NCI-H82 (cell line): ENCODE measurements around the gene LAMB4.

Experiments
- DNase-seq: peaks from one replicate; lab custom pipeline; 2025; lab: John Stamatoyannopoulos, UW

LAMB4 gene

DNA sequence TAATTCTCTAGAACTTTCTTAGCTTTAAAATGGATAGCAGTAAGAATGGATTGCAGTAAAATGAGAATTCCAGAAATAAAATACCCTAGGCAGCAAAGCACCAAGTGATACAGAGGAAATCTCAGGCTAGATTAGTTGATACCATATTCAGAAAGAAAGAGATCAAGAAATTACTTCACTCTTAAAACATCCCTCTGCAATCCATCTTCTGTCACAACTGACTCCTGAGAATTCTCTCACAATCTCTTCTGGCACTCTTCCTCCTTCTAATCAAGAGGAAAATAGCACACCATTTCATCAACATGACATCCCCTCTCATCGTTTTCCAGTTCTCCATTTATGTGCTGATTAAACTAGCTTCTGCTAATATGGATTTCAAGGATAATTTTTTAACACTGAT lies 85.0 kb downstream of the LAMB4 start:
- DNase-seq = no peak

DNA sequence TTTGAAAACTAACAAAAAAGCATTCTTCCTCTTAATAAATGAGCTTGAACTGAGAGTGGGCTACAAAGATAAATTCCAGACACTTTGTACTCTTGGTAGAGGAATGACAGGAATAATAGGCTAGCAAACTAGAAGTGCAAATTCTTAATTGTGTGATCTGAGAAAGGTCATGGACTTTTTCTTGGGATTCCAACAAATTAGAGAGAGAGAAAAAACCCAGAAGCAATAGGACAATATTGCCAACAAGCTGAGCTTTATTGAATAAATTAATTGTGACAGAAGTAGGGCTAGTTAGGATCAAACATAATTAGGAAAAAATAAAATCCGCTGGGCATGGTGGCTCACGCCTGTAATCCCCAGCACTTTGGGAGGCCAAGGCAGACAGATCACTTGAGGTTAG lies 85.8 kb downstream of the LAMB4 start:
- no peak for DNase-seq

DNA sequence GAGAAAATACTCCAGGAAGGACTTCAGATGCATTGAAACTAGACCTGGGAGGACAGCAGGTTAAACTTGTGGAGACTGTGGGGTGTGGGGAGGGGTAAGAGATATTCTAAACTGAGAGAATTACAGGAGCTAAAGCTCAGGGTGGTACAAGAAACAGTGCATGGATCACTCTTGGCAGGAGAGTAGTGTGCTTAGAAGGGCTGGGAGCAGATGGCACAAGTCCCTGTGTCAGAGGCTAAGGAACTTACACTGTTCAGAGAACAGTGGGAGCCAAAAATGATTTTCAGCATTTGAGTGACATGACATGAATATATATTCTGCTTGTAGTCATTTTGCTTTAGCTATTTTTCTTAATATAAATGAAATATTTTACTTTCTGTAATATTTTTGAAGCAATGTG lies 91.2 kb downstream of the LAMB4 start:
- peak; percentile 84 for DNase-seq

DNA sequence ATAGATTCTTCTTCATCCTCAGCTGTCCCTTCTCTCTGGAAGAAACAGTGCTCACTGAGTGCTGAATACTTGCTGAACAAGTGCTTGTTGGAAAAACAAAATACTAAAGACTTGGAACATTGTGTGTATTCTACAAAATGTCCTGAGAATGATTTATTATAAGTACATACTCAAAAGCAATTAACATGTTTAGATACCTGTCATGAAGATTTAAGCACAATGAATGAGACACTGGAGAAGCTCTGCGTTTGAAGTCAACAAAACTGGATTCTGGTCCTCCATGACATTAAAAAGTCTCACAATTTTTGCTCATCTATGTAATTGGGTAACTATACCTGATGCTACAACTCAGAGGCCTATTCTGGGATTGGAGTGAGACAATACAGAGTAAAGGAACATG lies 92.4 kb downstream of the LAMB4 start:
- peak; percentile 69 for DNase-seq

DNA sequence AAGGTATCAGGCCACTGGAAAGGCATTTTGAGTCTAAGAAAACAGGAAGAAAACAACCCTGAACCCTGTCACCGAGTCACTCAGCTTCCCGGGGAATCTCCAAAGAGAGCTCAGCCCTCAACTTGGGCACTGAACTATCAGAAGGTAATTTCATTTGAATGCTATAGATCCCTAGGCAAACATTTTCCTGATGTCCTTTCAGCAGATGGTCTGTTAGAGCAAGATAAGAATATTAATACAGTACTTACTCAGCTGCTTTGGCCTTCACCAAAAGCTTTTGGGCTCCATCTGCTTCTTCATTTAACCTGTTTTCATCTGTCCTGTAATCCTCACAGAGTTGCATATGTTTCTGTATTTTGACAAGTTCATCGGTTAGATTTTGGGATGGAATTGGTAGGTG lies 93.0 kb downstream of the LAMB4 start:
- peak; percentile 97 for DNase-seq

DNA sequence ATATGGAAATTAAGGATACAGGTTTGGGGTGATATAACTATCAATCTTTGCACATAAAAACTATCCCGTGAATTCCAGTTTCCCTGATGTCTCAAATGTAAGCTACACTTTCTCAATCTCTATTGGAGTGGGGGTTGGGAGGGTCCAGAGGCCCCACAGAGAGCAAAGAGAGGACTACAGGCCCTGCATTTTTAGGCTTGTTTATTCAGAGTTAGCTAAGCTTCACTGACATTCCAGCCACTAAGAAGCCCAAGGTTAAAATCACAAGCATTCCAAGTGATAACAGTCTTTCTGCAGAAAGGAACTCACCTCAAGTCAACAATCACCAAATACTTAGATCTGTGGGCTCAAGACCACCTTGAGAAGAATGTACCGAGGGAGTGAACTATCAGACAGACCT lies 95.6 kb downstream of the LAMB4 start:
- DNase-seq = peak; percentile 18

DNA sequence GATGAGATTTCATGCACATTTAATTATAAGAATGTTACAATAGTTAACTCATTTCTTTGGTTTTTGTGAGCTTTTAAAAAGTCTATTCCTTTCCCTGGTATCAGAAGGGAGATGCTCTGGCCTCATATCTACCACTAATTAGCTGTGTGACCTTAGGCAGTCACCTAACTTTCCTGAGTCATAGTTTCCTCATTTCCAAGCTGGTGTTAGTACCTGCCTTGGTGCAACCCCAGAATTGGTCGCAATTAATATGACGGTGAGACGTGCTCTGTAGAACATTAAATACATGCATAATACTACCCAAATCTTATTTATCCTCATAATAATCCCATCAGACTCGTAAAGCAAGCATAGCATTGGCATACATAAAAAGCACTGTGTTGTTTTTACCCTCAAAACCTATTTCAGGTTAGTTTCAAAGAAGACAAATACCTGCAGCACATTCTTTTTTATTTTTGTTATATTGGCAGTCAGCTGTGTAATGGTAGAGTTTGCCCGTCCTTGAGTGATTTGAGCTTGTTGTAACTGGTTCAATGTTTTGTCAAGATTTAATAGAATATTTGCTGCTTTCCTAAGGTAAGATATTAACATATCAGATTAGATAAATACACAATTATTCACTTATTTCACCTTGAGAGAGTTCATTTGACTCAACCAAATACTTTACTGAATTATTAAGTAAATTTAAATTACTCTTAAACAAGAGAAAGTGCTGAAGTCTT lies 96.2 kb downstream of the LAMB4 start:
- no peak for DNase-seq

DNA sequence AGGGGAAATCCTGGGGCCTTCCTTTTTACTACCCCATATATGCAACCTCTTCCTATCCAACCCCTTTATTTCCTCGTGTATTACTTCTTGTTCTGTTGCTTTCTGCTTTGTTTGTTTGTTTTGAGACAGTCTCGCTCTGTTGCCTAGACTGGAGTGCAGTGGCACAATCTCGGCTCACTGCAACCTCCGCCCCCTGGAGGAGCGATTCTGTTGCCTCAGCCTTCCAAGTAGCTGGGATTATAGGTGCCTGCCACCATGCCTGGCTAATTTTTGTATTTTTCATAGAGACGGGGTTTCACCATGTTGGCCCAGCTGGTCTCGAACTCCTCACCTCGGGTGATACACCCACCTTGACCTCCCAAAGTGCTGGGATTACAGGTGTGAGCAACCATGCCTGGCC lies 96.9 kb downstream of the LAMB4 start:
- peak; percentile 28 for DNase-seq

DNA sequence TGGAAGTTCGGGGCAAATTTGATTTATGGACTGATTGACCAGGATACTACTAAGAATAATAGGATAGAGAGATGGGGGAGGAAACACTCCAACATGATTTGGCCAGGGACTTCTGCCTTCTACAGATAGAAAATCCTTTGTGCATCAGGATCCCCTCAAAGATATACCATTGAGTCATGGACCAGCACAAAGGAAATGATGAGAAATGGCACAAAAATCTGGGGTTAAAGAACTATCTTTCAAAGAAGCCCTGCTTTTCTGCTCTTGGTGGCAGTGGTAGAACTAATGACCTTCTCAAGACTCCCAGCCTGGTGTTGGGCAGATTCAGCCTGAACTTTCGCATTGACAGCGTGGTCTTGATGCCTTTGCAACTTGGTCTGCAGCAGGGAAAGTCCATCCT lies 99.6 kb downstream of the LAMB4 start:
- DNase-seq = no peak

DNA sequence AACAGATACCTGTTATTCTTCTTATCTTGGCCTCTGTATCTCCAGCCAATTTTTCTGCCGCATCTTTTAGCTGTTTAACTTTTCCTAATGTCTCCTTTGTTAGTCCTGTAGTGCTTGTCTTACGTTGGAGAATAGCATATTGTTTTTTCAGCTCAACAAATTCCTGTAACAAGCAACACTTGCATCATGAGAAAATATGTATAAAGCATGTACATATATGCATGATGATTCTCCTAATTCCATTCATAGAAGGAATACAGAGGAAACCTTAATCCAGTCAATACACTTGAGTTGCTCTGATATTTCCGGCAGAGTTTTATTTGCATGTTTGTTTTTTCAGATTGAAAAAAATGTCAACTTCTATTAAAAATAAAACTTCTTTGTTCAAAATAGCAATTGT lies 101.1 kb downstream of the LAMB4 start:
- DNase-seq = no peak

DNA sequence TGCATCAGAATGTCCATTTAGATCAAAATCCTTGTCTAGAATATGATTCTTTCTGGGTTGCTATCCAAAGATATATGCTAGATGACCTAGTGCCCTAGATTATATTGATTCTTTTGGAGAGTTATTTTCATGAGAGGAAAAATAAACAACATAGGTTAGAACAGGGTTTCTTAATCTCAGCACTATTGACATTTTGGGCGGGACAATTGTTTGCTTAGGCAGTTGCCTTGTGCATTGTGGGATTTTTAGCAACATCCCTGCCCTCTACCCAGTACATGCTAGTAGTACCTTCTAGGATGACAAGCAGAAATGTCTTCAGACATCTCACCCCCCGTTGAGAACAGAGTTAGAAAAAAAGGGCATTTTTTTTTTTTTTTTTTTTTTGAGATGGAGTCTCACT lies 102.0 kb downstream of the LAMB4 start:
- no peak for DNase-seq

DNA sequence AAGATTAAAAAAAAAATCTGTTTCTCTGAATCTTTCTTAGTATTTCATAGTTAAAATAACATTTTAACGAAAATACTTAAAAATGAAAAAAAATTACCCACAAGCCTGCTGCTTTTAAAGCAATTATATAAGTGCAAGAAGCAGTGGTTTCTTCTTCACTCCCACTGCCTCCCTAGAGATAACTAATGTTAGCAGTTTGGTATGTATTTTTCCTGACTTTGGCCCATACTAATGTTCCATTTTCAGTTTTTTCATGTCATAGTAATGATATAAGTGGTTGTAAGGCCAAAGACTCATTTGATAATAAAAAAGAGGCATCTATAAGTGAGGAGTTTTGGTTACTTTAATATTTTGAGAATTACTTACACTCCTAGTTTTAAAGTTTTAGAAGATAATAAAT lies 102.9 kb downstream of the LAMB4 start:
- DNase-seq = no peak

DNA sequence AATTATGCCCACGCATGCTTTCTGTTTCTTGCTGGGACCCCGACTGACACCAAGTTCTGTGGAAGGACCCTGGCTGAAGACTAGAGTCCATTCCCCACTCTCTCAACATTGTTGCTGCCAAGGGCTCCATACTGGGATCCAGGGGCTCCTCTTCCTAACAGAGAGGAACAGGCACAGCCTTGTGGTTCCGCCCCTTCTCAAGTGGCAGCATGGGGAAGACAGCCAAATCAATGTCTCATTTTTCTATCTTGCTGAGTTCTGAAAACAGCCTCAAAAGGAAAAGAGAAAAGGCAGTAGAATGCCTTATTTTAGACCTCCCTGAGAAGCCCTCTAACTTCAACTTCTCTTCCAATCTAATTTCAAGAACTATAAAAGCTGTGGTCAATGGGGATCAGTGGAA lies 103.5 kb downstream of the LAMB4 start:
- DNase-seq = no peak

DNA sequence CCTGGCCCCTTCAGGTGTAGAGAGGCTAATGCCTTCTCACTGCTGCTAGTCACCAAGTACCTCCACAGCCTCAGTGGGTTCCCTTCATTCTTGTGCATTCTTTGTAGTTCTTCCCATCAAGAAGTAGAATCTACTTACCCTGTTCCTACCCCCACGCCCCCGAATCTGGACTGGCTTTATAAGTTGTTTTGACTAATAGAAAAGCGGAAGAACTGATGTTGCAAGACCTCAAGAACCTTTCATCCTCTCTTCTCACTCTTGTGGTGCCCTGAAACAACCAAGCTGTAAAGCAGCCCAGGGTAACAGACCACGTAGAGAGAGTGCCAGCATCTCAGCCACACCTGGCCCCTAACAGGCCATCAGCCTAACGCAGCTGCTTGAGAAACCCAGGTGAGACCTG lies 104.0 kb downstream of the LAMB4 start:
- no peak for DNase-seq

DNA sequence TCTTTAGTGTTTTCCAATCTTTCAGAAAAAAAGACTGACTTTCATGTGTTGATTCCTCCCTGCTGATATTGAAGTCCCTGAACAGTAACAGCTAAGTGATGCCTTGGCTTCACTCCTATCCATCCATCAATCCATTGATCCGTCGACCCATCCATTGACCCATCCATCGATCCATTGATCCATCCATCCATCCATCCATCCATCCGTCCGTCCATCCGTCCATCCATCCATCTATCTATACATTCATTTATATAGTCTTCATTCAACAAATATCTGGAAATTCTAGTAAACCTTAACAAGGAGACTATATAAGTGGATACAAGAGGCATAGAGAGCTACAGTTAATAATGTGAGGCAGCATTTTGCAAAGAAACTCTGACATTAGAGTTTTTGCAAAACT lies 105.6 kb downstream of the LAMB4 start:
- no peak for DNase-seq

DNA sequence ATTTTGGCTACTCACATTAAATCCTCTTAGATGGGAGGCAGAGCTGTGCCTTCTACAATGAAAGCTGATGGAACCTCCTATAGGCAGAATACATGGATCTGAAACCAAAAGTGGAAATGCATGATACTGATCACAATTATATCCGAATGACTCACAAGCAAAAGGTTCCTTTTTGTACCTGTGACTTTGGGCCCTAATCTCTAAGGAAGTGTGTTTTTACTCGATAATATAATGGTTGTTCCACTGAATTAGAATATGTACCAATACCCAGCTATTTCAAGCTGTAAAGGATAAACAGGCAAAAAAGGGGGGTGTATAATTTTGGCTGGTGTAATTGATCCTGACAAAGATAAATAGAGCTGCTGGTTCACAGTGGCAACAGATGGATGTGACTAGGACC lies 109.6 kb downstream of the LAMB4 start:
- DNase-seq = peak; percentile 24

DNA sequence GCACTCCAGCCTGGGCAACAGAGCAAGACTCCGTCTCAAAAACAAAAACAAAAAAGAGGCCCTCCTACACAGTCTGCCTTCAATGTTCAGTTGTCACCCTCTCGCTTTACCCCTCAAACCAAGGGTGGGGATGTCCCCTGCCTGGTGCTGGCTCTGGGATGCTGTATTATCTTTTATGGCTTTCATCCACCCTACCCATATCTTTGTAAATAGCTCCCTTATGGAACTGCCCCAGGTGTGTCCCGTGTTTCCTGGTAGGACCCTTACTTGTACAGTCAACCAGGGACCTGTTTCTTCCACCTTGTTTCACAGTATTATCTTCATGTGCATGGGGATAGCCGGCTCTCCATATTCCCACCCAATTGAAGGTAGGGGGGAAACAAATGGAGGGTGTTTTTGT lies 111.5 kb downstream of the LAMB4 start:
- no peak for DNase-seq

DNA sequence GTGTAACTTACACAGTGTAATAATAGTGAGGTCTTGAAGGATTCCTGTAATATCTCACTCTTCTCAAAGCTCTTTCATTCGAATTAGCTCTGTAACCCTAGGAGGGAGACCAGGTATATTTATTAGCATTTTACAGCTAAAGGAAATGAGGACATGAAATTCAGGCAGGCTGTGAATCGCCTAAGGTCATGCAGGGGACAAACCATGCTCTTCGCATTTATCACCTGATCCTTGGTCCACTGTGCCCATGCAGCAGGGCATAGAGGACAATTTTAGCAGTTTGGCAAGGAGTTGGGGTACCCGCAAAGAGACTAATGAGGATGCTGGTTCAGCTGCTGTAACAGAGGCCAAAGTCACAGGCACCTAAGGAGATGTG lies 112.4 kb downstream of the LAMB4 start:
- no peak for DNase-seq

DNA sequence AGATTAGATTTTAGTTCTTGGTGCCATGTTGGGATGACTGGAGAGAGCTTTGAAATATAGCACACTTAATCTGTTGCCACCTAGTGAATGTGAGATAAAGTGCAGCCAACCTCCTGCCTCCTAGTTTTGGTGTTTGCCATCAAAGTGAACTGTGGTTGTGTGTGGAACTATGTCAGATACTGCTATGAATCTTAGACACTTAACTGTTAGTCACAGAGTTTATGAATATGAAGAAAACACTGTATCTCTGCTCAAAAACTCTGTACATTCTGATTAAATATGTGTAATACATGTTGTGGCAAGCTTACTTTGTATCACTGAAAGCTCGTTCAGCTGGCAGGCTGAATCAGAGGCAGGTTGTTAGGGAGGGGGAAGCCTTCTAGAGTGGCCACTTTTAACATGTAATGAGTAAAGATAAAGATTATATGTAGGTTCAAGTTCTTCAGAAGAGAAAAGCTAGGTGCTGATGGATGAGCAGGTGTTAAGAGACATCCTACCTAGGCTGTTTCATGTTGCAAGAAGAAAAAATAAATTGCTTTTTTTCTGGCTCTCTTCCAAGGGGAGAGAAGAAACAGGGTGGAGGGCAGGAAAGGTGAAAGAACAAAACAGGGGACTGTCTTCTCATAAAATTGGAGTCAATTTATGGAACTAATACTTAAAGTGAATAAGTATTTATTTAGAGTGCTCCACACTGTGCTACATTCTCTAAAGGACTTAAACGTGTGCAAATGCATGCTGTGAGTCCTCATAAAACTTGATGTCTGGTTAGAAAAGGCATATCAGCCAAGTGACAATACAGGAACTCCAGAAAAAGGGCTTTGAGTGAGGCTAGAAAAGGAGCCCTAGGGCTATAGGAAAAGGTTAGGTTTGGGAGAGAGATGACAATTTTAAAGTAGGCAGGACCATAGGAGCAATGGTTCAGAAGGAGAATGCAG lies 113.1 kb downstream of the LAMB4 start:
- DNase-seq = peak; percentile 67

DNA sequence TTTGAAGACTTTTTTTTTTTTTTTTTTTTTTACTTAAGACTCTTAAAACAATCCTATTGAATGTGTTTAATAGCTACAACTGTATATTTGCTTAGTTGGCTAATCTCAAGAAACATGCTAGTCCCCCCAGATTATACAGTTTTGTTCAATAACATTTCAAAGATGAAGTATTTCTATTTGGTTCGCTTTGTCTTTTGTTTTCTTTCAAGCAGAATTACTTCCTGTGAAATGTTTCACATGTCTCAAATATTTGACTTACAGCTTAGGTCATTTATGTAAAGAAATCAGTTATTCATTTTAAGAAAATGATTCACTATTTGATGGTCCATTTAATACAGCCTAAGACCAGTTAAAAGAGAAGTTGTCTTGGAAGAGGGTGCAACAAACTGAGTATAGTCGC lies 114.4 kb downstream of the LAMB4 start:
- no peak for DNase-seq

DNA sequence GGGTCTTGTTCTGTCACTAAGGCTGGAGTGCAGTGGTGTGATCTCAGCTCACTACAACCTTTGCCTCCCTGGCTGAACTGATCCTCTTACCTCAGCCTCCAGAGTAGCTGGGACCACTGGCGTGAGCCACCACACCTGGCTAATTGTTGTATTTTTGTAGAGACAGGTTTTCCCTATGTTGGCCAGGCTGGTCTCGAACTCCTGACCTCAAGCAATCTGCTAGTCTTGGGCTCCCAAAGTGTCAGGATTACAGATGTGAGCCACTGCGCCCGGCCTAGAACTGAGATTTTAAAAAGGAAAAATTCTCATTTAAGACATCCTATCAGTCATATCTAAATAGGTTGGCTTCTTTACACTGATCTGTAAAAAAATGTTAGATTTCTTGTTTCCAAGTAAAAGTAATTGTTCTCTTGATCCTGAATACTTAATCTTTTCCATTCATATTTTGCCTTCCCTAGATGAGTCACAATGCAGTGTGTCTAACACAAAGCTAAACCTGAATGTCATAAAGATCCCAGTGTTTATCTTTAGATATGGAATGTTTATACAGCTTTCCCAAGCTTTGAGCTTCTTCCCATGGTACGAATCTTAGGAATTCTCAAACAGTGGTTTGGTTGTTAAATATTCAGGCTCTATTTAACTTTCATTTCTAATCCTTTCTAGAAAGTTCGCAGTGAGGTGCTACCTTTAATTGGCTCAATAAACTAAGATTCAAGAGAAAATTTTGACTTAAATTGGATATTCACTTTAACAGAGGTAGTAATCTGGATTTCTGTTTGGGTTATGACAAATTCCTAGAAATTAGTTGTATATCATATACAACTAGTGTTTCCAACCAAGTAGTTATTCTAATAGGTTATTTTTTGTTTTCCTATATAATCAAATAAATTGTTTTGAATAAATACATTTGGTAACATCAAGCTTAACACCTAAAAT lies 115.1 kb downstream of the LAMB4 start:
- no peak for DNase-seq

DNA sequence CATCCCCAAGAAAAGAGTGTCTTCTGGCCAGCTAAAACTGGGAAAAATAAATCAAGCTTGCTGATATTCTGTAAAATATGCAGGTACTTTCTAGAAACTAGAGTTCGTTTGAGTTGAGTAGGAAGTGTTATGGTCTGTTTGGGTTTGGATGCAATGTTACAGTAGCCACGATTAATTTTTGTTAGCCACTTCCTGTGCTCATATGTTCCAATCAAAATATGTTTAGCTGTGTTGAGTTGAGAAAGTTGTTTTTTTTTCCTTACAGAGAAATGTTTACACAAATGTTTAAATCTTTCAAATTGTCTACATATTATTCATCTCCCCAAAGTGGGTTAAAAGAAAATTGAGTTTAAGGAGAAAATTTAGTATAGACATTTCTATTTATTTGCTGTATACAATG lies 115.9 kb downstream of the LAMB4 start:
- DNase-seq = no peak
